ENCODE data around the gene PRMT7. TPM values are rescaled to one million over a fixed set of nuclear protein-coding genes. Genes with fewer than 3 reads are reported as not detected.

Gene PRMT7
- total RNA-seq, 1 donor from 2014 or later, result 71.9 TPM

GRCh38 chr16:68369168-68369567 is 58.3 kb downstream of the PRMT7 start:
- no peak overlapping the region for H3K27ac Mint-ChIP-seq (ENCODE audit: unreplicated experiment)
- no peaks in the 10 kb centered on the region for H3K36me3 Mint-ChIP-seq (ENCODE audit: low read depth)
- H3K27me3 Mint-ChIP-seq (ENCODE audit: low read depth), result no peaks in the 10 kb centered on the region
- H3K4me1 Mint-ChIP-seq, result peaks cover 17% of the 10 kb centered on the region
- no peak for TF ChIP-seq CTCF (conservative IDR thresholded peaks at IDR 0.05)
- DNase-seq (ENCODE audit: low read depth, low spot score), result no peak
- H3K9me3 Mint-ChIP-seq, result no peaks in the 10 kb centered on the region
- H3K4me3 Mint-ChIP-seq, result no peak overlapping the region

GRCh38 chr16:68369697-68370580 is 59.1 kb downstream of the PRMT7 start:
- no peaks in the 10 kb centered on the region for H3K27me3 Mint-ChIP-seq (ENCODE audit: low read depth)
- H3K9me3 Mint-ChIP-seq, result no peaks in the 10 kb centered on the region
- peaks cover 13% of the 10 kb centered on the region for H3K4me1 Mint-ChIP-seq
- no peak overlapping the region for H3K4me3 Mint-ChIP-seq
- TF ChIP-seq CTCF (conservative IDR thresholded peaks at IDR 0.05), result no peak
- DNase-seq (ENCODE audit: low read depth, low spot score), result no peak
- no peaks in the 10 kb centered on the region for H3K36me3 Mint-ChIP-seq (ENCODE audit: low read depth)
- no peak overlapping the region for H3K27ac Mint-ChIP-seq (ENCODE audit: unreplicated experiment)

DNA sequence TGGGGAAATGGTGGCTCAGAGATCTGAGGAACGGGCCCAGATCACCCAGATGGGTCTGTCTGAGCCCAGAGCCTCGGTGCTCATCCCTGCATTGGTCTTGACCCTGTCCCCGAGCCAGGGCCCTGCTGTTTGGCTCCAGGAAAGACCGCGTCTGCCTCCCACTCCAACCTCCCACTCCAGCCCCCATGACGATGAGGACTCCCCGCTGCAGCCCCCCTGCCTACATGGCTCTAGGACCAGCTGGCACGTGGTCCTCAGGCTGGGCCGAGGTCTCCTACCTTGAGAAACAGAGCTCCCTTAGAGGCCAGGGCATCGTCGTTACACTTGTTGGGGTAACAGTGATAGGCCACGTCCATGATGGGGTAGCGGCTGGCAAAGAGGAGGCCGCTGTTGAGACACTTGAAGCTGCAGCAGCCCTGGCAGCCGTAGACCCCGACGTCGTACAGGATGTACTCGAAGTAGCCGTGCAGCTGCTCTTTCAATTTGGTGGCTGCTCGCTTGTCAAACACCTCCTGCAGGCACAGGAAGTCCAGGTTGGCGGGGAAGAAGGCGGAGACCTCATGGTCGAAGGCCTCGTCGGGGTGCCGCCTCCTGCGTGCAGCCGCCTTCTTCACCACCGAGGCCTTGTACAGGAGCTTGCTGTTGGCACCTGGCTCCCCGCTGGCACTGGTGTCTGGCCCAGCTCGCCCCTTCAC is 59.9 kb downstream of the PRMT7 start:
- no peak overlapping the region for H3K4me3 Mint-ChIP-seq
- no peak overlapping the region for H3K27ac Mint-ChIP-seq (ENCODE audit: unreplicated experiment)
- no peaks in the 10 kb centered on the region for H3K36me3 Mint-ChIP-seq (ENCODE audit: low read depth)
- H3K27me3 Mint-ChIP-seq (ENCODE audit: low read depth), result no peaks in the 10 kb centered on the region
- no peak for DNase-seq (ENCODE audit: low read depth, low spot score)
- H3K4me1 Mint-ChIP-seq, result peaks cover 13% of the 10 kb centered on the region
- TF ChIP-seq CTCF (conservative IDR thresholded peaks at IDR 0.05), result no peak
- H3K9me3 Mint-ChIP-seq, result no peaks in the 10 kb centered on the region

- H3K27me3 Mint-ChIP-seq (ENCODE audit: low read depth), result no peaks in the 10 kb centered on the region
- no peaks in the 10 kb centered on the region for H3K9me3 Mint-ChIP-seq
- no peak for TF ChIP-seq CTCF (conservative IDR thresholded peaks at IDR 0.05)
- no peak overlapping the region for H3K27ac Mint-ChIP-seq (ENCODE audit: unreplicated experiment)
- no peaks in the 10 kb centered on the region for H3K36me3 Mint-ChIP-seq (ENCODE audit: low read depth)
- no peak overlapping the region for H3K4me3 Mint-ChIP-seq
- no peak for DNase-seq (ENCODE audit: low read depth, low spot score)
- peaks cover 17% of the 10 kb centered on the region for H3K4me1 Mint-ChIP-seq
Observed at GRCh38 chr16:68371276-68371651, 60.4 kb downstream of the PRMT7 start.

GRCh38 chr16:68371706-68372380 is 61.0 kb downstream of the PRMT7 start:
- no peak overlapping the region for H3K4me3 Mint-ChIP-seq
- no peaks in the 10 kb centered on the region for H3K27me3 Mint-ChIP-seq (ENCODE audit: low read depth)
- DNase-seq (ENCODE audit: low read depth, low spot score), result no peak
- peaks cover 17% of the 10 kb centered on the region for H3K4me1 Mint-ChIP-seq
- H3K36me3 Mint-ChIP-seq (ENCODE audit: low read depth), result no peaks in the 10 kb centered on the region
- TF ChIP-seq CTCF (conservative IDR thresholded peaks at IDR 0.05), result no peak
- H3K9me3 Mint-ChIP-seq, result no peaks in the 10 kb centered on the region
- no peak overlapping the region for H3K27ac Mint-ChIP-seq (ENCODE audit: unreplicated experiment)
